Natural killer cell (primary cell): Measurements from ENCODE around the gene ZBTB5. TPM values are rescaled to one million over a fixed set of nuclear protein-coding genes. Genes with fewer than 3 reads are reported as not detected.
A peak's percentile ranks its signal among the peaks of the same experiment; 100 is the strongest.

Source experiments
- ATAC-seq, 3 donors: fragments of 150-1000 bp in 2 of 3; fragments of 200-7000 bp in 1 of 3; cut with Tn5 transposase; 1 replicate in 1 of 3; 2 replicates in 2 of 3; pipeline ENCODE4 v1.10.0; 2021; ENCODE audit warnings: mild to moderate bottlenecking in 2 of 3, moderate library complexity in 2 of 3
- DNase-seq, 2 donors: peaks; one replicate each; pipeline versions ENCODE4 v3.0.0 to v3.0.0-alpha.2; 2013 to 2021; ENCODE audit warnings: mixed read lengths in 1 of 2
- H3K27ac ChIP-seq: one replicate; pipeline ENCODE4 v1.5.1; 2013; ENCODE audit warnings: mild to moderate bottlenecking, low read length
- H3K27me3 ChIP-seq: one replicate; pipeline ENCODE4 v1.6.1; 2013; ENCODE audit warnings: low read length; ENCODE audit not compliant: control insufficient read depth, insufficient read depth
- H3K36me3 ChIP-seq: one replicate; pipeline ENCODE4 v1.6.1; 2013; ENCODE audit warnings: low read length; ENCODE audit not compliant: control insufficient read depth, insufficient read depth
- H3K4me1 ChIP-seq: one replicate; pipeline ENCODE4 v1.6.1; 2013; ENCODE audit warnings: low read length; ENCODE audit not compliant: control insufficient read depth, insufficient read depth
- H3K4me3 ChIP-seq: one replicate; pipeline ENCODE4 v1.5.1; 2013; ENCODE audit warnings: low read length
- H3K9me3 ChIP-seq: one replicate; pipeline ENCODE4 v1.6.1; 2013; ENCODE audit warnings: low read length; ENCODE audit not compliant: control insufficient read depth, insufficient read depth
- H3K27ac Mint-ChIP-seq, 2 donors: one replicate each; pipeline ENCODE4 v1.8.0; 2022; ENCODE audit warnings: mild to moderate bottlenecking in 2 of 2, mixed read lengths in 2 of 2, moderate library complexity in 1 of 2
- H3K27me3 Mint-ChIP-seq, 2 donors: one replicate each; pipeline ENCODE4 v1.8.0; 2022; ENCODE audit warnings: low read depth in 2 of 2, mixed read lengths in 2 of 2
- H3K36me3 Mint-ChIP-seq: one replicate; pipeline ENCODE4 v1.8.0; 2022; ENCODE audit warnings: mixed read lengths
- H3K4me1 Mint-ChIP-seq, 2 donors: one replicate each; pipeline ENCODE4 v1.8.0; 2022; ENCODE audit warnings: mixed read lengths in 2 of 2
- H3K4me3 Mint-ChIP-seq: one replicate; pipeline ENCODE4 v1.8.0; 2022; ENCODE audit warnings: mild to moderate bottlenecking, moderate library complexity, mixed read lengths
- H3K9me3 Mint-ChIP-seq, 2 donors: one replicate each; pipeline ENCODE4 v1.8.0; 2022; ENCODE audit warnings: mixed read lengths in 2 of 2
- WGBS: methylation state at CpG from one replicate; pipeline ENCODE4 v1.1.7; 2013; ENCODE audit warnings: missing lambda C conversion rate; ENCODE audit not compliant: insufficient coverage; 5-methylcytosine and 5-hydroxymethylcytosine counted together
- intact Hi-C: fragments of 100-400 bp; cut with micrococcal nuclease; formaldehyde crosslinking; loops from one replicate; pipeline ENCODE4 v1.14.2; 2022
- total RNA-seq, 4 donors: library from RNA; stranded (reverse); fragments of 120-200 nt in 1 of 4; gene quantifications; one replicate each; pipeline versions ENCODE4 v1.2.3 to v1.2.4, GENCODE V29; 2013 to 2022
- TF ChIP-seq, protein P1 (sequence below): fragments of 200-600 bp; IDR thresholded peaks from one replicate; pipeline ENCODE4 v1.8.0; 2022; ENCODE audit warnings: antibody characterized with exemption

ZBTB5 gene
- total RNA-seq, 3 donors from 2014 or later (not counting 1 experiment from before 2014, with no cell fraction given), result 12.6 to 14.2 (median 13.3) TPM

- ATAC-seq (no peak), DNase-seq (peak in 1 of 2 donors; percentile 43)
- Mint-ChIP-seq H3K27ac (peak overlapping the region; percentile 34 to 58), H3K27me3 (no peaks in the 10 kb centered on the region), H3K4me1 (peaks cover 64 to 80% of the 10 kb centered on the region in 2 donors), H3K9me3 (no peaks in the 10 kb centered on the region), H3K4me3 (no peak overlapping the region), H3K36me3 (no peaks in the 10 kb centered on the region)
- Histone ChIP-seq H3K27me3 (no peaks in the 10 kb centered on the region), H3K9me3 (no peaks in the 10 kb centered on the region), H3K36me3 (no peaks in the 10 kb centered on the region), H3K4me3 (no peak overlapping the region), H3K27ac (no peak overlapping the region), H3K4me1 (peaks cover 40% of the 10 kb centered on the region)
- intact Hi-C loops, result loop anchor here (10.0 kb wide), 1 partner anchor 94 kb away; no protein-coding TSS in a partner anchor
- 94% methylated on average over 3 of the region's 3 CpGs for WGBS
- TF ChIP-seq, protein P1, sequence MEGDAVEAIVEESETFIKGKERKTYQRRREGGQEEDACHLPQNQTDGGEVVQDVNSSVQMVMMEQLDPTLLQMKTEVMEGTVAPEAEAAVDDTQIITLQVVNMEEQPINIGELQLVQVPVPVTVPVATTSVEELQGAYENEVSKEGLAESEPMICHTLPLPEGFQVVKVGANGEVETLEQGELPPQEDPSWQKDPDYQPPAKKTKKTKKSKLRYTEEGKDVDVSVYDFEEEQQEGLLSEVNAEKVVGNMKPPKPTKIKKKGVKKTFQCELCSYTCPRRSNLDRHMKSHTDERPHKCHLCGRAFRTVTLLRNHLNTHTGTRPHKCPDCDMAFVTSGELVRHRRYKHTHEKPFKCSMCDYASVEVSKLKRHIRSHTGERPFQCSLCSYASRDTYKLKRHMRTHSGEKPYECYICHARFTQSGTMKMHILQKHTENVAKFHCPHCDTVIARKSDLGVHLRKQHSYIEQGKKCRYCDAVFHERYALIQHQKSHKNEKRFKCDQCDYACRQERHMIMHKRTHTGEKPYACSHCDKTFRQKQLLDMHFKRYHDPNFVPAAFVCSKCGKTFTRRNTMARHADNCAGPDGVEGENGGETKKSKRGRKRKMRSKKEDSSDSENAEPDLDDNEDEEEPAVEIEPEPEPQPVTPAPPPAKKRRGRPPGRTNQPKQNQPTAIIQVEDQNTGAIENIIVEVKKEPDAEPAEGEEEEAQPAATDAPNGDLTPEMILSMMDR, result no peak
Measured at GRCh38 chr9:37508834-37509206, 43.6 kb upstream of the ZBTB5 start.

DNA sequence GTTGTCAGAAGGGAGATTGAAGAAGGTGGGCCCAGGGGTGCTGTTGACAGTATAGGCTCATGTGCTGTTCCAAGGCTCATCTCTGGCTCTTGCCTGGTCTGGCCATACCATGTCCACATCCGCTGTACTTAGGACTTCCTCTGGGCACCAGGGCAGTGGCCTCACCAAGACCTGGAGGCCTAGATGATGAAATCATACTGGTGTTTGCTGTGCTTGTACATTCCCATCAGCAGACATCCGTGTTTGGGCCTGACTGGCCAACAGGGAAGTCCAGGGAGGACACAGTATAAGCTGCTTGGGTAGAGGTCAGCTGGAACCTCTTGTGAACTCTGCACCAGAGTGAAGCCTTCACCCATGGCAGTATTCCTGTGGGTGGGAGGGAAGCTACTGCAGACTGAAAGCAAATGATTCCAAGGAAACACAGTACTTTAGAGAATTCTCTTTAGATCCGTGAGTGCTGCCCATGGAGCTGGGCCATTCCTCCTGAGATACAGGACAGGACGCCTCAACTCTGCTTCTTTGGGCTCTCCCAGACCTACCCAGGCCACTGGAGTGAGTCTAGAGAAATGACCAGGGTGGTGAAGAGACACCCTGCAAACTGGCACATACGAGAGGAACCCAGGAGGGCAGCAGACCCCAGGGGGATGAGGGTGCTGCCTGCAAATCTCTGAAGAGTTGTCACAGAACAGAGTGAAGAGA, 43.0 kb upstream of the ZBTB5 start:
- peak overlapping the region; percentile 34 to 58 for H3K27ac Mint-ChIP-seq

GRCh38 chr9:37507566-37508134, 42.4 kb upstream of the ZBTB5 start:
- Mint-ChIP-seq H3K27me3 (no peaks in the 10 kb centered on the region), H3K36me3 (no peaks in the 10 kb centered on the region), H3K4me3 (peak overlapping the region; percentile 55), H3K4me1 (peaks cover 66 to 83% of the 10 kb centered on the region in 2 donors), H3K9me3 (no peaks in the 10 kb centered on the region), H3K27ac (peak overlapping the region in 1 of 2 donors; percentile 34)
- peaks cover 42% of the 10 kb centered on the region for H3K4me1 ChIP-seq
- H3K36me3 ChIP-seq, result peaks cover 6% of the 10 kb centered on the region
- H3K27me3 ChIP-seq, result no peaks in the 10 kb centered on the region
- intact Hi-C loops, result loop anchor here (10.0 kb wide), 1 partner anchor 93 kb away; no protein-coding TSS in a partner anchor
- H3K4me3 ChIP-seq, result no peak overlapping the region
- TF ChIP-seq, protein P1, result no peak
- WGBS, result 95% methylated on average over 11 of the region's 11 CpGs
- ATAC-seq, result no peak
- no peaks in the 10 kb centered on the region for H3K9me3 ChIP-seq
- no peak for DNase-seq
- H3K27ac ChIP-seq, result no peak overlapping the region

More for the DNA sequence above, 43.0 kb upstream of the ZBTB5 start:
- Mint-ChIP-seq H3K36me3 (no peaks in the 10 kb centered on the region), H3K4me1 (peaks cover 68 to 83% of the 10 kb centered on the region in 2 donors), H3K9me3 (no peaks in the 10 kb centered on the region), H3K4me3 (no peak overlapping the region), H3K27me3 (no peaks in the 10 kb centered on the region)
- no peak for DNase-seq
- no peak overlapping the region for H3K4me3 ChIP-seq
- H3K36me3 ChIP-seq, result no peaks in the 10 kb centered on the region
- ATAC-seq, result no peak
- over 99% methylated on average over 5 of the region's 5 CpGs for WGBS
- H3K27ac ChIP-seq, result no peak overlapping the region
- intact Hi-C loops, result loop anchor here (10.0 kb wide), 1 partner anchor 93 kb away; no protein-coding TSS in a partner anchor
- H3K4me1 ChIP-seq, result peaks cover 41% of the 10 kb centered on the region
- TF ChIP-seq, protein P1, result no peak
- H3K27me3 ChIP-seq, result no peaks in the 10 kb centered on the region
- no peaks in the 10 kb centered on the region for H3K9me3 ChIP-seq
